Measurements from ENCODE around the gene SYNGR4. TPM values are rescaled to one million over a fixed set of nuclear protein-coding genes. Genes with fewer than 3 reads are reported as not detected.

Gene SYNGR4
- total RNA-seq, 2 donors from 2014 or later: not detected

DNA sequence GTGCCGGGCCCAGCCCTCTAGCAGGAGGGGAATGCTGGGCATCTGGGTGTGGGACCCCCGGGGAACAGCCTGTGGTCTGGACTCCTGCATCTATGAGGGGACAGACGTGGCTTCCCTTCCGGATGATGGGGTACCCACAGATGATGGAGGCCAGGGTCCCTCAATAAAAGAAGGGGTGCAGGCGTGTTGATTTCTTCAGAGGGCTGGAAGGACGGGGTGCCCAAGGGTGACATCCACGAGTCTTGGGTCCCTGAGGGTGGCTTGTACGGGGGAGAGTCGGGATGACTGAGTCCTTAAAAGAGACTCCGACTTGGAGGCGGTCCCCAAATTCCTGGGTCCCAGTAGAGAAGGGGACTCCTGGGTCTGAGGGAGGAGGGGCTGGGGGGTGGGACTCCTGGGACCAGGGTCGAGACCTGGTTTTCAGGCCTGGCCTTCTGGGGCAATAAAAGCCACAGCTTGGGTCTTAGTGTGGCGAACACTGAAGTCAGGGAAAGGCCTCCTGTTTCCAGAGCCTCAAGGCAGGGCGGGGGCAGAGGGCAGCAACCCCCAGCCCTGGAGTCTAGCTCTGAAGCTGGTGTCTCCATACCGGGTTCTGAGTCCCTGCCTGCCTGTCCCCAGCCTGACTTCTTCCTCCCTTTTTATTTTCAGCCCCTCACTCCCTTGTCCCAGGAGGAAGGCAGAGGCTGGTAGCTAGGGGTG, 28.8 kb downstream of the SYNGR4 start:
- H3K9me3 ChIP-seq: no peaks in the 10 kb centered on the region
- peaks cover 5% of the 10 kb centered on the region for H3K36me3 ChIP-seq
- no peak for DNase-seq
- no peak overlapping the region for H3K27ac ChIP-seq
- intact Hi-C loops (cut with DNase I): loop anchor here (5.0 to 10.0 kb wide), 3 partner anchors 41 to 192 kb away; no protein-coding TSS in a partner anchor
- H3K4me1 ChIP-seq: no peaks in the 10 kb centered on the region
- peaks cover 47% of the 10 kb centered on the region for H3K27me3 ChIP-seq
- H3K9ac ChIP-seq (ENCODE audit: low read depth in 2 of 2, low read length in 2 of 2): no peak overlapping the region
- TF ChIP-seq, protein P1, sequence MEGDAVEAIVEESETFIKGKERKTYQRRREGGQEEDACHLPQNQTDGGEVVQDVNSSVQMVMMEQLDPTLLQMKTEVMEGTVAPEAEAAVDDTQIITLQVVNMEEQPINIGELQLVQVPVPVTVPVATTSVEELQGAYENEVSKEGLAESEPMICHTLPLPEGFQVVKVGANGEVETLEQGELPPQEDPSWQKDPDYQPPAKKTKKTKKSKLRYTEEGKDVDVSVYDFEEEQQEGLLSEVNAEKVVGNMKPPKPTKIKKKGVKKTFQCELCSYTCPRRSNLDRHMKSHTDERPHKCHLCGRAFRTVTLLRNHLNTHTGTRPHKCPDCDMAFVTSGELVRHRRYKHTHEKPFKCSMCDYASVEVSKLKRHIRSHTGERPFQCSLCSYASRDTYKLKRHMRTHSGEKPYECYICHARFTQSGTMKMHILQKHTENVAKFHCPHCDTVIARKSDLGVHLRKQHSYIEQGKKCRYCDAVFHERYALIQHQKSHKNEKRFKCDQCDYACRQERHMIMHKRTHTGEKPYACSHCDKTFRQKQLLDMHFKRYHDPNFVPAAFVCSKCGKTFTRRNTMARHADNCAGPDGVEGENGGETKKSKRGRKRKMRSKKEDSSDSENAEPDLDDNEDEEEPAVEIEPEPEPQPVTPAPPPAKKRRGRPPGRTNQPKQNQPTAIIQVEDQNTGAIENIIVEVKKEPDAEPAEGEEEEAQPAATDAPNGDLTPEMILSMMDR (IDR thresholded peaks at IDR 0.05): no peak
- no peak overlapping the region for H3K4me3 ChIP-seq

DNA sequence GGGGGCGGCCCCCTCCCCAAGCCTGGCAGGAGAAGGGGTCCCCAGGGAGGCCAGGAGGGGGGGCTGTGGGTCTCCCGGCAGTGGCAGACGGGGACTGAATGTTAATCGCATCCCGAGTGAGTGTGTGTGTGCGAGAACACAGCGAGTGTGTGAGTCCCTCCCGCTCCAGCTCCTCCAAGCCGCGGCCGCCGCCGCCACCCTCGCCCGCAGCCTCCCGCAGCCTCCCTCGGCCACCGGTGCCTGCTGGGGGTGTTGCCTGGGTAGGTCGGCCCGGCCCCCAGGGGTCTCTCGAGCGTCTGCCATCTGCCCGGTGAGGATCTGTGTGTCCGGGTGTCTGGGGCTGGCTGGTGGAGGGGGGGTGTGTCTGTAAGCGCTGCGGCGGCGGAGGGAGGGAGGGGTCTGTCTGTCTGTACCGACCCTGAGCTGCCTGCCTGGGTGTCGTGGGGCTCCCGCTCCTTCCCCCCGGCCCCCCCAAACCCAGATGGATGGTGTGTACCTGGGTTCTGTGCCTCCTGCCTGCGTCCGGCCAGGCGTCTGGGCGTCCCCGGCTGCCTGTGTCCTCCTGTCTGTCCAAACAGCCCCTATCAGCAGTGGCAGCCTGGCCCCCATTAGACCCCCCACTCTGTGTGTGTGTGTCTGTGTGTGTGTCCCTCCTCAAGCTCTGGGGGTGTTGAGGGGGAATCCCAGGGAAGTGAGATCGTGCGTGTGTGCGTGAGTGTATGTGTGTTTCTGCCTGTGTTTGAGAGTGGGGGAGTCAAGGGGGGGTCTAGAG, 29.6 kb downstream of the SYNGR4 start, which contains the start of gene GRIN2D:
GRIN2D (plus strand) TSS at position 110 of the 772 bp plus-strand sequence. CDS start 4,725 bp downstream, outside the sequence.
- Histone ChIP-seq H3K9me3 (no peaks in the 10 kb centered on the region), H3K27me3 (peaks cover 47% of the 10 kb centered on the region), H3K9ac (ENCODE audit: low read depth in 2 of 2, low read length in 2 of 2) (peak within 1 kb of the TSS in 1 of 2 donors; percentile 26), H3K27ac (no peak within 1 kb of the TSS), H3K4me3 (no peak within 1 kb of the TSS), H3K4me1 (no peaks in the 10 kb centered on the region), H3K36me3 (no peaks in the 10 kb centered on the region)
- intact Hi-C loops (cut with DNase I): loop anchor here (5.0 to 10.0 kb wide), 3 partner anchors 41 to 191 kb away; no protein-coding TSS in a partner anchor
- DNase-seq: no peak
- TF ChIP-seq, protein P1 (IDR thresholded peaks at IDR 0.05): no peak

DNA sequence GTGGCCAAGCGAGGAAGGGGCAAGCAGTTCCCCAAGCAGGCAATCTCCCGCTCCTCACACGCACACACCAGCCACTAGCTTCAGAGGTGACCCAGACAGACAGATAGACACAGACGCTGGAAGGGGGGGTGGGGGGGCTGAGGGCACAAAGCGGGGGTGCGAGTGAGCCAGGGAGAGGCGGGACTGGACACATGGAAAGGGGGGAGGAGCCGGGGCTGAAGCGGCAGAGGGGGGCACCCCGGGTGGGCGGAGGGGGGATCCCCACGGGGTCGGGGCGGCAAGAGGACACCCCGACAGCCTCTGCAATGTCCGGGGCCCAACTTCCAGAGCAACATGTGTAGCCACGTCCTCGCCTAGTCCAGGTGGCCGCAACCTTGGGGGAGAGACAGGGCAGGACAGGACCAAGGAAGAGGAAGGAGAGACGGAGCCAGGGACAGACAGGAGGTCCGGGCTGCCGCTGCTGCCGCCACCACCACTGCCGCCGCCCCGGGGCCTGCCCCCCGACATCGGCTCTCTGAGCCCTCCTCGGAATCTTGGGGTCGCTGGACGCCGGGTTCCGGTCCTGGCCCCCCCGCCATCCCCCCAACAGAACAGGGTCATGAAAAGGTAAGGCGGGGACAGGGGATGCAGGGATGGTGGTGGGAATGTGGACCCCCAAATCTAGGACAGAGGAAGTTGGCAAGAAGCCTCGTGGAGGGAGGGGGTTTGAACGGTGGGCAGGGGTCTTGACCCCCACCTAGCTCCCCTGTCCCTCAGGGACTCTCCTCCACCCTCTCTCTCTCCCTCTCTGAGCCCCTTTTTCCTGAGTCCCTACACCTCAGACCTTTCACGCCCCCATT, 30.4 kb downstream of the SYNGR4 start:
- H3K36me3 ChIP-seq: no peaks in the 10 kb centered on the region
- H3K4me1 ChIP-seq: no peaks in the 10 kb centered on the region
- H3K9me3 ChIP-seq: no peaks in the 10 kb centered on the region
- intact Hi-C loops (cut with DNase I): loop anchor here (5.0 to 10.0 kb wide), 3 partner anchors 42 to 190 kb away; no protein-coding TSS in a partner anchor
- DNase-seq: no peak
- TF ChIP-seq, protein P1 (IDR thresholded peaks at IDR 0.05): no peak
- H3K9ac ChIP-seq (ENCODE audit: low read depth in 2 of 2, low read length in 2 of 2): no peak overlapping the region
- no peak overlapping the region for H3K27ac ChIP-seq
- no peak overlapping the region for H3K4me3 ChIP-seq
- peaks cover 47% of the 10 kb centered on the region for H3K27me3 ChIP-seq

DNA sequence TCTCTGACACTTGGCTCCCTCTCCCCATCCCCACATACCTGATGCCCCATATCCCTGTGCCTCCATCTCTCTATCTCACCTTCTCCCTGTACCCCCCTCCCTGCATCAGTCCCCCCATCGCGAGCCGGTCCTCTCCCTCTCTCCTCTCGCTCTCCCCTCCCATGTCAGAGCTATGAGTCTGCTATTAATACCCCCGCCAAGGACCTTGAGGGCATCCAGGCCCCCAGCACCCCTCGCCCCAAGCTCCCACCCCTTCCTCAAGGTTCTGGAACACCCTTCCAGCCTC, 30.9 kb downstream of the SYNGR4 start:
- intact Hi-C loops (cut with DNase I): loop anchor here (10.0 kb wide), 2 partner anchors 80 to 190 kb away; no protein-coding TSS in a partner anchor
- Histone ChIP-seq H3K36me3 (no peaks in the 10 kb centered on the region), H3K4me1 (no peaks in the 10 kb centered on the region), H3K27me3 (peaks cover 47% of the 10 kb centered on the region), H3K9ac (ENCODE audit: low read depth in 2 of 2, low read length in 2 of 2) (no peak overlapping the region), H3K27ac (no peak overlapping the region), H3K9me3 (no peaks in the 10 kb centered on the region), H3K4me3 (no peak overlapping the region)
- TF ChIP-seq, protein P1 (IDR thresholded peaks at IDR 0.05): no peak
- DNase-seq: no peak

DNA sequence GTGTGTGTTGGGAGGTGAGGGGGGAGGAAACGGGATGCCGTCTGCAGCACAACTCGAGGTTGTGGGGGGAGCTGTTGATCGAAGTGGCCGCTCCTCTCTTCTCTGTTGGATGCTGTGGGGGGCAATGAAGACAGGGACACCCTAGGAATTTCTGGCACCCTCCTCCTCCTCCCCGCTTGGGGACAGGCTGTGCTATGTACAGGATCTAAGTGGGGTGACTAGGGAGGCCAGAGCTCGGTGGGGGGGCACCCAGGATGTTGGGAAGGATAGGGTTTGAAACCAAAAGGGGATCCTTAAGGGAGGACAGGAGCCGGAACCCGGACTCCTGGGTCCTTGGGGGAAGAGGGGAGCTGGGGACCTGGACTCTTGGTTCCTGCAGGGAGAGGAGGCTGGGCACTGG, 31.3 kb downstream of the SYNGR4 start:
- no peak for DNase-seq
- Histone ChIP-seq H3K4me1 (no peaks in the 10 kb centered on the region), H3K9ac (ENCODE audit: low read depth in 2 of 2, low read length in 2 of 2) (no peak overlapping the region), H3K4me3 (no peak overlapping the region), H3K9me3 (no peaks in the 10 kb centered on the region), H3K36me3 (no peaks in the 10 kb centered on the region), H3K27me3 (peaks cover 47% of the 10 kb centered on the region), H3K27ac (no peak overlapping the region)
- TF ChIP-seq, protein P1 (IDR thresholded peaks at IDR 0.05): no peak
- intact Hi-C loops (cut with DNase I): loop anchor here (10.0 kb wide), 2 partner anchors 81 to 189 kb away; no protein-coding TSS in a partner anchor

Measured in colonic mucosa (tissue), 4 donors.